Trophoblast cell (in vitro differentiated cells and primary cell): ENCODE measurements around the gene CAD. TPM values are rescaled to one million over a fixed set of nuclear protein-coding genes. Genes with fewer than 3 reads are reported as not detected.

Source experiments
- DNase-seq, 2 donors: peaks; one replicate each; pipeline ENCODE4 v3.0.0-alpha.2; 2016
- H2AFZ ChIP-seq: 2 replicates; pipeline ENCODE4 v1.6.1; 2013; ENCODE audit warnings: low read length, moderate library complexity, mild to moderate bottlenecking; ENCODE audit not compliant: insufficient read depth, poor library complexity
- H2AK5ac ChIP-seq: 2 replicates; pipeline ENCODE4 v1.6.1; 2013; ENCODE audit warnings: mild to moderate bottlenecking, low read length
- H2BK120ac ChIP-seq: 2 replicates; pipeline ENCODE4 v1.6.1; 2013; ENCODE audit warnings: low read length, mild to moderate bottlenecking, moderate library complexity; ENCODE audit not compliant: insufficient read depth, poor library complexity
- H2BK12ac ChIP-seq: 2 replicates; pipeline ENCODE4 v1.6.1; 2013; ENCODE audit warnings: mild to moderate bottlenecking, low read length, moderate library complexity
- H2BK5ac ChIP-seq: 2 replicates; pipeline ENCODE4 v1.6.1; 2013; ENCODE audit warnings: low read length, low read depth, moderate library complexity, mild to moderate bottlenecking; ENCODE audit not compliant: poor library complexity
- H3K14ac ChIP-seq: 2 replicates; pipeline ENCODE4 v1.6.1; 2013; ENCODE audit warnings: mild to moderate bottlenecking, low read length
- H3K18ac ChIP-seq: 2 replicates; pipeline ENCODE4 v1.6.1; 2013; ENCODE audit warnings: mild to moderate bottlenecking, low read length
- H3K23ac ChIP-seq: 2 replicates; pipeline ENCODE4 v1.6.1; 2013; ENCODE audit warnings: low read length
- H3K27ac ChIP-seq: 2 replicates; pipeline ENCODE4 v1.5.1; 2013; ENCODE audit warnings: low read depth, mild to moderate bottlenecking, inconsistent platforms, low read length, moderate library complexity
- H3K27me3 ChIP-seq: 2 replicates; pipeline ENCODE4 v1.6.1; 2013; ENCODE audit warnings: inconsistent platforms, mild to moderate bottlenecking, low read length, moderate library complexity; ENCODE audit not compliant: insufficient read depth
- H3K36me3 ChIP-seq, 2 experiments: 1 replicate in 1 of 2; 2 replicates in 1 of 2; pipeline ENCODE4 v1.6.1; 2013; ENCODE audit warnings: low read length in 2 of 2, mild to moderate bottlenecking in 2 of 2, moderate library complexity in 1 of 2; ENCODE audit not compliant: insufficient read depth in 2 of 2, control insufficient read depth in 1 of 2
- H3K4ac ChIP-seq: 2 replicates; pipeline ENCODE4 v1.6.1; 2013; ENCODE audit warnings: low read depth, mild to moderate bottlenecking, low read length, moderate library complexity
- H3K4me1 ChIP-seq, 2 experiments: 1 replicate in 1 of 2; 2 replicates in 1 of 2; pipeline ENCODE4 v1.6.1; 2013; ENCODE audit warnings: low read length in 2 of 2, mild to moderate bottlenecking in 2 of 2, moderate library complexity in 1 of 2; ENCODE audit not compliant: insufficient read depth in 2 of 2, control insufficient read depth in 1 of 2
- H3K4me2 ChIP-seq: 2 replicates; pipeline ENCODE4 v1.6.1; 2013; ENCODE audit warnings: inconsistent platforms, mild to moderate bottlenecking, low read length, moderate library complexity
- H3K4me3 ChIP-seq: 2 replicates; pipeline ENCODE4 v1.5.1; 2013; ENCODE audit warnings: mild to moderate bottlenecking, low read depth, low read length, inconsistent platforms
- H3K79me1 ChIP-seq: one replicate; pipeline ENCODE4 v1.6.1; 2013; ENCODE audit warnings: low read length
- H3K79me2 ChIP-seq: 2 replicates; pipeline ENCODE4 v1.6.1; 2013; ENCODE audit warnings: low read length, mild to moderate bottlenecking; ENCODE audit not compliant: control insufficient read depth, insufficient read depth, poor library complexity
- H3K9ac ChIP-seq: 2 replicates; pipeline ENCODE4 v1.6.1; 2013; ENCODE audit warnings: mild to moderate bottlenecking, low read length
- H3K9me3 ChIP-seq: 2 replicates; pipeline ENCODE4 v1.6.1; 2013; ENCODE audit warnings: low read depth, mild to moderate bottlenecking, control low read depth, inconsistent platforms, low read length; ENCODE audit not compliant: insufficient read depth
- H4K12ac ChIP-seq: 2 replicates; pipeline ENCODE4 v1.6.1; 2013; ENCODE audit warnings: low read depth, mild to moderate bottlenecking, low read length, moderate library complexity
- H4K8ac ChIP-seq: 2 replicates; pipeline ENCODE4 v1.6.1; 2013; ENCODE audit warnings: low read depth, mild to moderate bottlenecking, low read length, moderate library complexity
- H4K91ac ChIP-seq: one replicate; pipeline ENCODE4 v1.6.1; 2013; ENCODE audit warnings: low read depth, mild to moderate bottlenecking, low read length, moderate library complexity
- WGBS: extraction: QIAGEN DNeasy Blood & Tissue Kit; methylation state at CpG from one replicate; pipeline ENCODE4 v1.1.7; 2013; ENCODE audit warnings: missing lambda C conversion rate; ENCODE audit not compliant: insufficient read length, insufficient coverage; ENCODE audit errors: extremely low coverage; 5-methylcytosine and 5-hydroxymethylcytosine counted together
- polyA plus RNA-seq: library from polyadenylated mRNA; stranded (reverse); fragments of 200-250 nt; gene quantifications from 2 replicates; pipeline ENCODE4 v1.2.3, GENCODE V29; 2013

The CAD gene
- polyA plus RNA-seq: 14.7 and 15.5 TPM in 2 replicates

GRCh38 chr2:27217173-27218121 lies at the start of gene CAD:
CAD (plus strand) TSS chr2:27217369; CDS start chr2:27217552, 183 bp downstream.
- peaks cover 7% of the 10 kb centered on the region for H3K79me2 ChIP-seq
- peak within 1 kb of the TSS; percentile 84 for H3K4ac ChIP-seq
- H3K79me1 ChIP-seq: peaks cover 9% of the 10 kb centered on the region
- H3K14ac ChIP-seq: peak within 1 kb of the TSS; percentile 91
- H3K9me3 ChIP-seq: no peaks in the 10 kb centered on the region
- peak within 1 kb of the TSS; percentile 34 for H2BK5ac ChIP-seq
- H3K4me2 ChIP-seq: peak within 1 kb of the TSS; percentile 69
- peaks cover 13 to 23% of the 10 kb centered on the region in 2 experiments for H3K36me3 ChIP-seq
- H3K4me3 ChIP-seq: peak within 1 kb of the TSS; percentile 77
- H4K12ac ChIP-seq: peak within 1 kb of the TSS; percentile 88
- H2AFZ ChIP-seq: peak within 1 kb of the TSS; percentile 75
- WGBS: no CpG with 5 or more reads among the region's 72 CpGs
- H3K27me3 ChIP-seq: no peaks in the 10 kb centered on the region
- H4K8ac ChIP-seq: peak within 1 kb of the TSS; percentile 83
- H3K18ac ChIP-seq: peak within 1 kb of the TSS; percentile 83
- peak within 1 kb of the TSS; percentile 83 for H3K9ac ChIP-seq
- peak within 1 kb of the TSS; percentile 65 for H2AK5ac ChIP-seq
- DNase-seq: peak; percentile 81 to 83
- peak within 1 kb of the TSS; percentile 4 for H3K27ac ChIP-seq
- peak within 1 kb of the TSS; percentile 86 for H4K91ac ChIP-seq
- H2BK12ac ChIP-seq: peak within 1 kb of the TSS; percentile 10
- H3K23ac ChIP-seq: peak within 1 kb of the TSS; percentile 25
- H3K4me1 ChIP-seq: peaks cover 6 to 10% of the 10 kb centered on the region in 2 experiments
- H2BK120ac ChIP-seq: peak within 1 kb of the TSS; percentile 85

- DNase-seq: peak in 1 of 2 donors; percentile 25
- Histone ChIP-seq H4K8ac (no peak overlapping the region), H4K12ac (no peak overlapping the region), H3K4me1 (no peaks in the 10 kb centered on the region), H3K14ac (no peak overlapping the region), H3K9me3 (no peaks in the 10 kb centered on the region), H3K27me3 (no peaks in the 10 kb centered on the region), H3K9ac (no peak overlapping the region), H2BK5ac (no peak overlapping the region), H2AFZ (no peak overlapping the region), H2BK120ac (no peak overlapping the region), H2AK5ac (no peak overlapping the region), H2BK12ac (no peak overlapping the region), H3K18ac (no peak overlapping the region), H4K91ac (no peak overlapping the region), H3K23ac (no peak overlapping the region), H3K36me3 (no peaks in the 10 kb centered on the region), H3K79me2 (no peaks in the 10 kb centered on the region), H3K4me3 (no peak overlapping the region), H3K4me2 (no peak overlapping the region), H3K79me1 (no peaks in the 10 kb centered on the region), H3K27ac (no peak overlapping the region), H3K4ac (no peak overlapping the region)
- no CpG with 5 or more reads among the region's 6 CpGs for WGBS
Measured at GRCh38 chr2:27170581-27171337, 46.4 kb upstream of the CAD start.

GRCh38 chr2:27171351-27171848 lies 45.8 kb upstream of the CAD start:
- Histone ChIP-seq H3K36me3 (no peaks in the 10 kb centered on the region), H3K79me1 (no peaks in the 10 kb centered on the region), H3K27me3 (no peaks in the 10 kb centered on the region), H3K4me2 (no peak overlapping the region), H4K91ac (no peak overlapping the region), H2BK120ac (no peak overlapping the region), H3K4me1 (no peaks in the 10 kb centered on the region), H3K27ac (no peak overlapping the region), H3K23ac (no peak overlapping the region), H3K9me3 (no peaks in the 10 kb centered on the region), H2AK5ac (no peak overlapping the region), H4K8ac (no peak overlapping the region), H3K14ac (no peak overlapping the region), H3K9ac (no peak overlapping the region), H3K18ac (no peak overlapping the region), H2AFZ (no peak overlapping the region), H3K4ac (no peak overlapping the region), H2BK12ac (no peak overlapping the region), H3K4me3 (no peak overlapping the region), H4K12ac (no peak overlapping the region), H2BK5ac (no peak overlapping the region), H3K79me2 (no peaks in the 10 kb centered on the region)
- peak; percentile 43 to 64 for DNase-seq
- WGBS: no CpG with 5 or more reads among the region's 8 CpGs

- H2AFZ ChIP-seq: no peak overlapping the region
- H3K27ac ChIP-seq: no peak overlapping the region
- H3K23ac ChIP-seq: no peak overlapping the region
- H2AK5ac ChIP-seq: no peak overlapping the region
- no peaks in the 10 kb centered on the region for H3K9me3 ChIP-seq
- 100% methylated on average over 2 of the region's 6 CpGs for WGBS
- H3K4ac ChIP-seq: no peak overlapping the region
- H3K79me1 ChIP-seq: no peaks in the 10 kb centered on the region
- H3K9ac ChIP-seq: no peak overlapping the region
- H3K36me3 ChIP-seq: no peaks in the 10 kb centered on the region
- H3K4me2 ChIP-seq: no peak overlapping the region
- no peak for DNase-seq
- no peaks in the 10 kb centered on the region for H3K4me1 ChIP-seq
- no peak overlapping the region for H3K14ac ChIP-seq
- no peak overlapping the region for H4K8ac ChIP-seq
- no peaks in the 10 kb centered on the region for H3K27me3 ChIP-seq
- no peak overlapping the region for H2BK120ac ChIP-seq
- H3K4me3 ChIP-seq: peak overlapping the region; percentile 47
- no peak overlapping the region for H3K18ac ChIP-seq
- no peak overlapping the region for H4K91ac ChIP-seq
- no peak overlapping the region for H4K12ac ChIP-seq
- H2BK12ac ChIP-seq: no peak overlapping the region
- no peak overlapping the region for H2BK5ac ChIP-seq
- H3K79me2 ChIP-seq: no peaks in the 10 kb centered on the region
Measured at GRCh38 chr2:27174638-27175037, 42.5 kb upstream of the CAD start.
